ENCODE data around the gene RCC1. TPM values are rescaled to one million over a fixed set of nuclear protein-coding genes. Genes with fewer than 3 reads are reported as not detected.

The RCC1 gene
- 59.8 and 76.6 TPM in 2 replicates for total RNA-seq

GRCh38 chr1:28505406-28506187 lies at the start of gene RCC1:
Gene RCC1 (plus strand): TSS chr1:28506043. CDS start chr1:28529867, 23,824 bp downstream.

GRCh38 chr1:28552758-28553663 lies 47.2 kb downstream of the RCC1 start, which contains the start of gene TRNAU1AP:
Gene TRNAU1AP (plus strand): TSS chr1:28553085. CDS start chr1:28553111, 26 bp downstream.

Other genes with a start within 250 kb of the RCC1 start
- 55.4 and 76.2 TPM in 2 replicates for gene SESN2, start 246.5 kb upstream of the RCC1 start, total RNA-seq
- 30.5 and 51.3 TPM in 2 replicates for gene MED18, start 177.0 kb upstream of the RCC1 start, total RNA-seq
- gene PHACTR4, start 136.3 kb upstream of the RCC1 start, total RNA-seq, result 10.6 and 16.9 TPM in 2 replicates
- 11.2 and 12.0 TPM in 2 replicates for gene TRNAU1AP, start 47.0 kb downstream of the RCC1 start, total RNA-seq
- under 0.01 and 0.21 TPM in 2 replicates for gene RAB42, start 86.2 kb downstream of the RCC1 start, total RNA-seq
- 30.3 and 47.2 TPM in 2 replicates for gene TAF12, start 137.0 kb downstream of the RCC1 start, total RNA-seq
- not detected in 2 replicates for gene RNU11, start 142.6 kb downstream of the RCC1 start, total RNA-seq
- 10.6 and 14.4 TPM in 2 replicates for gene GMEB1, start 162.7 kb downstream of the RCC1 start, total RNA-seq
- 69.4 and 88.8 TPM in 2 replicates for gene YTHDF2, start 230.9 kb downstream of the RCC1 start, total RNA-seq

Measured in nasal cavity respiratory epithelium epithelial cell of viscerocranial mucosa (primary cell).